Loucy (cell line): ENCODE measurements around the gene ADAD2.

Source experiments
- H2AFZ ChIP-seq: fragments of 200-600 bp; sonication (generic); 2 replicates; pipeline ENCODE4 v1.6.0; 2016; ENCODE audit warnings: antibody characterized with exemption, mild to moderate bottlenecking, low read length, moderate library complexity
- H3F3A ChIP-seq: fragments of 200-600 bp; 2 replicates; pipeline ENCODE4 v1.6.0; 2016; ENCODE audit warnings: antibody characterized with exemption, low read depth, mild to moderate bottlenecking
- H3K27me3 ChIP-seq: fragments of 200-600 bp; sonication (generic); 2 replicates; pipeline ENCODE4 v1.6.1; 2014; ENCODE audit warnings: low read length, mild to moderate bottlenecking; ENCODE audit not compliant: insufficient read depth, poor library complexity, severe bottlenecking
- H3K36me3 ChIP-seq: fragments of 200-600 bp; sonication (generic); 2 replicates; pipeline ENCODE4 v1.6.1; 2016; ENCODE audit warnings: low read length; ENCODE audit not compliant: insufficient read depth
- H3K4me1 ChIP-seq: fragments of 200-600 bp; sonication (generic); 2 replicates; pipeline ENCODE4 v1.5.1; 2014; ENCODE audit warnings: low read length, mild to moderate bottlenecking; ENCODE audit not compliant: insufficient read depth, poor library complexity, severe bottlenecking
- H3K4me2 ChIP-seq: fragments of 200-600 bp; sonication (generic); 2 replicates; pipeline ENCODE4 v1.6.0; 2014; ENCODE audit warnings: antibody characterized with exemption, low read length, low read depth, mild to moderate bottlenecking; ENCODE audit not compliant: poor library complexity, severe bottlenecking
- H3K4me3 ChIP-seq: fragments of 200-600 bp; sonication (generic); 2 replicates; pipeline ENCODE4 v1.5.1; 2014; ENCODE audit warnings: low read length, mild to moderate bottlenecking, mixed read lengths; ENCODE audit not compliant: poor library complexity, severe bottlenecking
- H3K79me2 ChIP-seq: fragments of 200-600 bp; sonication (generic); 2 replicates; pipeline ENCODE4 v1.6.1; 2014; ENCODE audit warnings: low read length; ENCODE audit not compliant: insufficient read depth
- H3K9ac ChIP-seq: fragments of 200-600 bp; sonication (generic); 2 replicates; pipeline ENCODE4 v1.6.0; 2014; ENCODE audit warnings: mild to moderate bottlenecking, low read depth, low read length, moderate library complexity; ENCODE audit not compliant: poor library complexity, severe bottlenecking
- H3K9me2 ChIP-seq: fragments of 200-600 bp; sonication (generic); replicated peaks from 2 replicates; pipeline ENCODE4 v1.6.1; 2016; ENCODE audit warnings: low read depth, low read length, mixed read lengths
- H3K9me3 ChIP-seq: fragments of 200-600 bp; sonication (generic); 2 replicates; pipeline ENCODE4 v1.6.1; 2014; ENCODE audit warnings: mild to moderate bottlenecking, antibody characterized with exemption, low read length, low read depth; ENCODE audit not compliant: insufficient read depth
- H4K20me1 ChIP-seq: fragments of 200-600 bp; sonication (generic); 2 replicates; pipeline ENCODE4 v1.6.0; 2014; ENCODE audit warnings: antibody characterized with exemption, low read length, mild to moderate bottlenecking; ENCODE audit not compliant: insufficient read depth, poor library complexity, severe bottlenecking
- EZH2phosphoT487 ChIP-seq: fragments of 200-600 bp; IDR thresholded peaks from 2 replicates; pipeline ENCODE4 v1.6.1; 2018; ENCODE audit warnings: antibody characterized with exemption, mild to moderate bottlenecking, moderate library complexity, borderline replicate concordance
- TF ChIP-seq, protein P1 (sequence below): fragments of 200-600 bp; sonication (generic); conservative IDR thresholded peaks from 2 replicates; pipeline ENCODE4 v1.5.1; 2014; ENCODE audit warnings: mild to moderate bottlenecking, antibody characterized with exemption, low read length

Gene ADAD2

GRCh38 chr16:84166796-84167695 is 23.9 kb upstream of the ADAD2 start:
- Histone ChIP-seq H4K20me1 (no peaks in the 10 kb centered on the region), H3K79me2 (no peaks in the 10 kb centered on the region), H3K4me3 (no peak overlapping the region), H3K36me3 (no peaks in the 10 kb centered on the region), H3K27me3 (no peaks in the 10 kb centered on the region), H3F3A (no peaks in the 10 kb centered on the region), H3K9ac (no peak overlapping the region), H3K4me2 (no peak overlapping the region), H2AFZ (no peak overlapping the region), H3K9me3 (no peaks in the 10 kb centered on the region), H3K4me1 (no peaks in the 10 kb centered on the region), H3K9me2 (no peaks in the 10 kb centered on the region)
- TF ChIP-seq EZH2phosphoT487 = no peak
- TF ChIP-seq, protein P1, sequence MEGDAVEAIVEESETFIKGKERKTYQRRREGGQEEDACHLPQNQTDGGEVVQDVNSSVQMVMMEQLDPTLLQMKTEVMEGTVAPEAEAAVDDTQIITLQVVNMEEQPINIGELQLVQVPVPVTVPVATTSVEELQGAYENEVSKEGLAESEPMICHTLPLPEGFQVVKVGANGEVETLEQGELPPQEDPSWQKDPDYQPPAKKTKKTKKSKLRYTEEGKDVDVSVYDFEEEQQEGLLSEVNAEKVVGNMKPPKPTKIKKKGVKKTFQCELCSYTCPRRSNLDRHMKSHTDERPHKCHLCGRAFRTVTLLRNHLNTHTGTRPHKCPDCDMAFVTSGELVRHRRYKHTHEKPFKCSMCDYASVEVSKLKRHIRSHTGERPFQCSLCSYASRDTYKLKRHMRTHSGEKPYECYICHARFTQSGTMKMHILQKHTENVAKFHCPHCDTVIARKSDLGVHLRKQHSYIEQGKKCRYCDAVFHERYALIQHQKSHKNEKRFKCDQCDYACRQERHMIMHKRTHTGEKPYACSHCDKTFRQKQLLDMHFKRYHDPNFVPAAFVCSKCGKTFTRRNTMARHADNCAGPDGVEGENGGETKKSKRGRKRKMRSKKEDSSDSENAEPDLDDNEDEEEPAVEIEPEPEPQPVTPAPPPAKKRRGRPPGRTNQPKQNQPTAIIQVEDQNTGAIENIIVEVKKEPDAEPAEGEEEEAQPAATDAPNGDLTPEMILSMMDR = no peak

- Histone ChIP-seq H3K4me1 (no peaks in the 10 kb centered on the region), H3K27me3 (no peaks in the 10 kb centered on the region), H3K4me2 (no peak overlapping the region), H2AFZ (no peak overlapping the region), H3K9me3 (no peaks in the 10 kb centered on the region), H3K9ac (no peak overlapping the region), H3K9me2 (no peaks in the 10 kb centered on the region), H3K36me3 (no peaks in the 10 kb centered on the region), H3K4me3 (no peak overlapping the region), H3K79me2 (no peaks in the 10 kb centered on the region), H4K20me1 (no peaks in the 10 kb centered on the region), H3F3A (no peaks in the 10 kb centered on the region)
- no peak for TF ChIP-seq EZH2phosphoT487
Measured at GRCh38 chr16:84169765-84170310, 21.1 kb upstream of the ADAD2 start.

DNA sequence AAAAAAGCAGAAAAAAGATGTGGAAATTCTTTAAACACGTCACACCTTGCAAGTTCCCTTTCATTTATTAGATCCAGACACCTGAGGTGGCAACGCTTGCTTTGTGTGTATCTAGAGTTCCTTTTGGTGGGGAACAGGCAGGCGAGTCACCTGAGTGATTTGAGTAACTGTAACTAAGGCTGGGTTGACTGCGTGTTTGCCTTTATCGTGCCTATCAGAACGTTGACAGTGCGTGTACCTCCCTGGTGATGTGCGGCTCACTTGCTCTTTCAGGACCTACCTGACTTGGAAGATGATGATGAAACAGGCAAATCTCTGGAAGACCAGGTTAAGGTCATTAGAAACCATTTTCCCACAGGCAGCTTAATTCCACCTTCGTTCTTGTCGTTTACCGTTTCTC is 16.6 kb upstream of the ADAD2 start:
- Histone ChIP-seq H3K9ac (no peak overlapping the region), H3K36me3 (peaks cover 9% of the 10 kb centered on the region; the same call in 1 of the 2 replicates), H3K9me3 (no peaks in the 10 kb centered on the region), H3K79me2 (no peaks in the 10 kb centered on the region), H2AFZ (no peak overlapping the region), H3K4me2 (no peak overlapping the region), H4K20me1 (no peaks in the 10 kb centered on the region), H3F3A (no peaks in the 10 kb centered on the region), H3K9me2 (no peaks in the 10 kb centered on the region), H3K4me3 (no peak overlapping the region), H3K4me1 (no peaks in the 10 kb centered on the region), H3K27me3 (no peaks in the 10 kb centered on the region)
- TF ChIP-seq EZH2phosphoT487 = no peak
- TF ChIP-seq, protein P1 = no peak
